Hepatocyte (in vitro differentiated cells): Measurements from ENCODE around the gene EXOC1L.

Experiments
- CTCF ChIP-seq: fragments of 200-600 bp; sonication (generic); IDR thresholded peaks from 2 replicates; pipeline ENCODE4 v1.5.1; 2016; ENCODE audit warnings: antibody characterized with exemption, mild to moderate bottlenecking; ENCODE audit not compliant: poor library complexity
- EZH2 ChIP-seq: fragments of 200-600 bp; sonication (generic); IDR thresholded peaks from 2 replicates; pipeline ENCODE4 v1.6.1; 2016; ENCODE audit warnings: antibody characterized with exemption, mild to moderate bottlenecking, borderline replicate concordance
- EZH2phosphoT487 ChIP-seq: fragments of 200-600 bp; sonication (generic); IDR thresholded peaks from one replicate; pipeline ENCODE4 v1.6.1; 2018; ENCODE audit warnings: antibody characterized with exemption, mild to moderate bottlenecking, low read depth, moderate library complexity; ENCODE audit not compliant: unreplicated experiment, severe bottlenecking

GRCh38 chr4:55770662-55771061 lies 48.9 kb upstream of the EXOC1L start:
- TF ChIP-seq CTCF = no peak
- no peak for TF ChIP-seq EZH2
- no peak for TF ChIP-seq EZH2phosphoT487
